ENCODE measurements around the gene RBM34. TPM values are rescaled to one million over a fixed set of nuclear protein-coding genes. Genes with fewer than 3 reads are reported as not detected.
A peak's percentile ranks its signal among the peaks of the same experiment; 100 is the strongest.
"Not testable (repeated sequence)": the region's sequence is repeated elsewhere in the genome, so short reads cannot be mapped to it uniquely, and the experiment has no call there.

The RBM34 gene
- total RNA-seq, 1 experiment from 2014 or later: 104 TPM

DNA sequence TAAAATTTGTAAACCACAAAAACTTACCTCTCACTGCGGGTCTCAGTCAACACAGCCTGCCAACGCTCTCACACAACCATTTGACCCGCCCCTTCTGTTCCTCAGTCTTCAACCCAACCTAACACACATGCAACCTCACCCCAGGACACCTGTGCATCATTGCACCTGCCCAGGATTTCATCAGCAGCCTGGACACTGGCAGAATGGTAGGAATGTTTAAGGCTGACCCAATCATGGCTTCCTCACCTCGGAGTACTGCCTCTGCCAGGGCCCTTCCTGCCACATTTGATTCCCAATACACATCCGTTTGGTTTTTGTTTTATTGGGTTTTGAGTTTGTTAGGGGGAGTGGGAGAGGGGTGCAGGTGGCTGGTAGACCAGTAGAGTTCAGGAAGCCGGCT is 73.1 kb downstream of the RBM34 start:
- in situ Hi-C loops (cut with HindIII; ENCODE audit: low pct_unique_long_range_greater_than_20kb, low sequenced_read_pairs): no loop called here
- CTCF ChIA-PET: interaction anchor here (1.2 kb wide), 1 partner anchor 588 kb away, joined by 3 read pairs; no protein-coding TSS in a partner anchor
- Histone ChIP-seq H3K9me3 (ENCODE audit: control insufficient read depth, insufficient read depth, low read depth, low read length) (no peaks in the 10 kb centered on the region), H3K27me3 (ENCODE audit: control insufficient read depth, insufficient read depth, low read length) (no peaks in the 10 kb centered on the region), H3K4me3 (ENCODE audit: low read depth in 2 of 2, low read length in 2 of 2) (no peak overlapping the region), H3K4me1 (ENCODE audit: control insufficient read depth, insufficient read depth, low read length) (peaks cover 51% of the 10 kb centered on the region), H3K36me3 (ENCODE audit: control insufficient read depth, insufficient read depth, low read length) (no peaks in the 10 kb centered on the region), H3K27ac (ENCODE audit: low read length) (peak overlapping the region; percentile 65)
- POLR2A ChIA-PET: no interaction called here
- DNase-seq (ENCODE audit: low read depth, low spot score): no peak
- TF ChIP-seq TCF7L2 (IDR thresholded peaks at IDR 0.05; ENCODE audit: low read depth, low read length): no peak
- TF ChIP-seq, protein P1, sequence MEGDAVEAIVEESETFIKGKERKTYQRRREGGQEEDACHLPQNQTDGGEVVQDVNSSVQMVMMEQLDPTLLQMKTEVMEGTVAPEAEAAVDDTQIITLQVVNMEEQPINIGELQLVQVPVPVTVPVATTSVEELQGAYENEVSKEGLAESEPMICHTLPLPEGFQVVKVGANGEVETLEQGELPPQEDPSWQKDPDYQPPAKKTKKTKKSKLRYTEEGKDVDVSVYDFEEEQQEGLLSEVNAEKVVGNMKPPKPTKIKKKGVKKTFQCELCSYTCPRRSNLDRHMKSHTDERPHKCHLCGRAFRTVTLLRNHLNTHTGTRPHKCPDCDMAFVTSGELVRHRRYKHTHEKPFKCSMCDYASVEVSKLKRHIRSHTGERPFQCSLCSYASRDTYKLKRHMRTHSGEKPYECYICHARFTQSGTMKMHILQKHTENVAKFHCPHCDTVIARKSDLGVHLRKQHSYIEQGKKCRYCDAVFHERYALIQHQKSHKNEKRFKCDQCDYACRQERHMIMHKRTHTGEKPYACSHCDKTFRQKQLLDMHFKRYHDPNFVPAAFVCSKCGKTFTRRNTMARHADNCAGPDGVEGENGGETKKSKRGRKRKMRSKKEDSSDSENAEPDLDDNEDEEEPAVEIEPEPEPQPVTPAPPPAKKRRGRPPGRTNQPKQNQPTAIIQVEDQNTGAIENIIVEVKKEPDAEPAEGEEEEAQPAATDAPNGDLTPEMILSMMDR (IDR thresholded peaks at IDR 0.05): no peak
- TF ChIP-seq, protein P2, sequence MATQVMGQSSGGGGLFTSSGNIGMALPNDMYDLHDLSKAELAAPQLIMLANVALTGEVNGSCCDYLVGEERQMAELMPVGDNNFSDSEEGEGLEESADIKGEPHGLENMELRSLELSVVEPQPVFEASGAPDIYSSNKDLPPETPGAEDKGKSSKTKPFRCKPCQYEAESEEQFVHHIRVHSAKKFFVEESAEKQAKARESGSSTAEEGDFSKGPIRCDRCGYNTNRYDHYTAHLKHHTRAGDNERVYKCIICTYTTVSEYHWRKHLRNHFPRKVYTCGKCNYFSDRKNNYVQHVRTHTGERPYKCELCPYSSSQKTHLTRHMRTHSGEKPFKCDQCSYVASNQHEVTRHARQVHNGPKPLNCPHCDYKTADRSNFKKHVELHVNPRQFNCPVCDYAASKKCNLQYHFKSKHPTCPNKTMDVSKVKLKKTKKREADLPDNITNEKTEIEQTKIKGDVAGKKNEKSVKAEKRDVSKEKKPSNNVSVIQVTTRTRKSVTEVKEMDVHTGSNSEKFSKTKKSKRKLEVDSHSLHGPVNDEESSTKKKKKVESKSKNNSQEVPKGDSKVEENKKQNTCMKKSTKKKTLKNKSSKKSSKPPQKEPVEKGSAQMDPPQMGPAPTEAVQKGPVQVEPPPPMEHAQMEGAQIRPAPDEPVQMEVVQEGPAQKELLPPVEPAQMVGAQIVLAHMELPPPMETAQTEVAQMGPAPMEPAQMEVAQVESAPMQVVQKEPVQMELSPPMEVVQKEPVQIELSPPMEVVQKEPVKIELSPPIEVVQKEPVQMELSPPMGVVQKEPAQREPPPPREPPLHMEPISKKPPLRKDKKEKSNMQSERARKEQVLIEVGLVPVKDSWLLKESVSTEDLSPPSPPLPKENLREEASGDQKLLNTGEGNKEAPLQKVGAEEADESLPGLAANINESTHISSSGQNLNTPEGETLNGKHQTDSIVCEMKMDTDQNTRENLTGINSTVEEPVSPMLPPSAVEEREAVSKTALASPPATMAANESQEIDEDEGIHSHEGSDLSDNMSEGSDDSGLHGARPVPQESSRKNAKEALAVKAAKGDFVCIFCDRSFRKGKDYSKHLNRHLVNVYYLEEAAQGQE (IDR thresholded peaks at IDR 0.05; ENCODE audit: insufficient read depth in 1 of 2, low read depth in 2 of 2, low read length in 1 of 2): no peak
- TF ChIP-seq SIN3A (IDR thresholded peaks at IDR 0.05; ENCODE audit: borderline replicate concordance, insufficient read depth, low read depth, low read length): no peak
- no peak for TF ChIP-seq POLR2AphosphoS5 (IDR thresholded peaks at IDR 0.05; ENCODE audit: low read depth, low read length)
- ATAC-seq: no peak
- no TSS peak for BruUV-seq (replicated peaks)
- intact Hi-C loops (cut with micrococcal nuclease; ENCODE audit: unreplicated experiment): no loop called here

DNA sequence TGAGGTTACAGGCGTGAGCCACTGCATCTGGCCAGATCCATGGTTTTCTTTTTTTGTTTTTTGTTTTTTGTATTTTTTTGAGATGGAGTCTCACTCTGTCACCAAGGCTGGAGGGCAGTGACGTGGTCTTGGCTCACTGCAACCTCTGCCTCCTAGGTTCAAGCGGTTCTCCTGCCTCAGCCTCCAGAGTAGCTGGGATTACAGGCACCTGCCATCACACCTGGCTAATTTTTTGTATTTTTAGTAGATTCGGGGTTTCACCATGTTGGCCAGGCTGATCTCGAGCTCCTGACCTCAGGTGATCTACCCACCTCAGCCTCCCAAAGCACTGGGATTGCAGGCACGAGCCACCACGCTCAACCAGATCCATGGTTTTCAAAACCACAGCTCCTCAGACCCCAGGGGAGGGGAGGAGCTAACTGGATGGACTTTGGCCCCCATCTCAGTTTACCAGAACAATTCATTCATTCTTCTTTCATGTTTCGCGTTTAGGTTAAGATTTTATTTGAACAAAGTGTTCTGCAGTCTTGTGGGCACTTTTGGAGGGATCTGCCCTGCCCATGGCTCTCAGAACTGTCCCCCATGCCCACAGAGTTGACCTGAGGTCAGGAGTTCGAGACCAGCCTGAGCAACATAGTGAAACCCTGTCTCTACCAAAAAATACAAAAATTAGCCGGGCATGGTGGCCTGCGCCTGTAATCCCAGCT is 75.5 kb downstream of the RBM34 start:
- CTCF ChIA-PET; H3K4me3 ChIP-seq (ENCODE audit: low read depth in 2 of 2, low read length in 2 of 2); in situ Hi-C loops (cut with HindIII; ENCODE audit: low pct_unique_long_range_greater_than_20kb, low sequenced_read_pairs); BruUV-seq (replicated peaks); H3K27me3 ChIP-seq (ENCODE audit: control insufficient read depth, insufficient read depth, low read length); DNase-seq (ENCODE audit: low read depth, low spot score); H3K36me3 ChIP-seq (ENCODE audit: control insufficient read depth, insufficient read depth, low read length); H3K9me3 ChIP-seq (ENCODE audit: control insufficient read depth, insufficient read depth, low read depth, low read length); POLR2A ChIA-PET; ATAC-seq; intact Hi-C loops (cut with micrococcal nuclease; ENCODE audit: unreplicated experiment): not testable (repeated sequence)
- peaks cover 47% of the 10 kb centered on the region for H3K4me1 ChIP-seq (ENCODE audit: control insufficient read depth, insufficient read depth, low read length)
- peak overlapping the region; percentile 100 for H3K27ac ChIP-seq (ENCODE audit: low read length)

Small RNAs within 50 kb of the gene (microRNA-seq; reads per million reads assigned to microRNA genes)
- not detected for gene MIR4753 (ENCODE audit: unreplicated experiment)

Other genes with a start within 250 kb of the RBM34 start
- 101 TPM for gene TOMM20, start 32.4 kb downstream of the RBM34 start, total RNA-seq (2021; ENCODE audit: unreplicated experiment)
- 37.5 TPM for gene ARID4B, start 166.9 kb upstream of the RBM34 start, total RNA-seq (2021; ENCODE audit: unreplicated experiment)
- gene GGPS1, start 167.3 kb upstream of the RBM34 start, total RNA-seq (2021; ENCODE audit: unreplicated experiment): 60.6 TPM
- 72.0 TPM for gene TBCE, start 206.2 kb upstream of the RBM34 start, total RNA-seq (2021; ENCODE audit: unreplicated experiment)

Measured in Panc1 (cell line).